Muscle layer of colon (tissue), 2 donors: ENCODE data around the gene STRBP.
"Not testable (repeated sequence)": the region's sequence is repeated elsewhere in the genome, so short reads cannot be mapped to it uniquely, and the experiment has no call there.

Experiments used
- H3K27ac ChIP-seq: one replicate; pipeline ENCODE4 v1.7.0; 2013; ENCODE audit warnings: low read depth, mild to moderate bottlenecking, low read length, moderate library complexity
- H3K27me3 ChIP-seq, 2 donors: one replicate each; pipeline ENCODE4 v1.7.0; 2013; ENCODE audit warnings: low read length in 2 of 2, mild to moderate bottlenecking in 2 of 2; ENCODE audit not compliant: insufficient read depth in 2 of 2, control insufficient read depth in 1 of 2
- H3K36me3 ChIP-seq: one replicate; pipeline ENCODE4 v1.7.0; 2013; ENCODE audit warnings: mild to moderate bottlenecking, low read length; ENCODE audit not compliant: insufficient read depth
- H3K4me1 ChIP-seq: one replicate; pipeline ENCODE4 v1.7.0; 2013; ENCODE audit warnings: mild to moderate bottlenecking, low read length; ENCODE audit not compliant: insufficient read depth
- H3K4me3 ChIP-seq, 2 donors: one replicate each; pipeline ENCODE4 v1.7.0; 2013; ENCODE audit warnings: low read length in 2 of 2, low read depth in 1 of 2, mild to moderate bottlenecking in 1 of 2, moderate library complexity in 1 of 2
- H3K9ac ChIP-seq: one replicate; pipeline ENCODE4 v1.7.0; 2013; ENCODE audit warnings: low read length
- H3K9me3 ChIP-seq: one replicate; pipeline ENCODE4 v1.7.0; 2013; ENCODE audit warnings: mild to moderate bottlenecking, low read length
- donor health status: abdominal sarcoma.
- donor health status: Adenocarcinoma of cecum.

Gene STRBP

GRCh38 chr9:123282362-123283047, 14.1 kb upstream of the STRBP start:
- H3K4me1 ChIP-seq, result peaks cover 9% of the 10 kb centered on the region
- H3K36me3 ChIP-seq, result no peaks in the 10 kb centered on the region
- no peaks in the 10 kb centered on the region for H3K9me3 ChIP-seq
- peak overlapping the region; percentile 5 for H3K27ac ChIP-seq
- no peak overlapping the region for H3K4me3 ChIP-seq
- no peaks in the 10 kb centered on the region for H3K27me3 ChIP-seq
- no peak overlapping the region for H3K9ac ChIP-seq

GRCh38 chr9:123281659-123282350, 13.4 kb upstream of the STRBP start:
- no peaks in the 10 kb centered on the region for H3K27me3 ChIP-seq
- H3K9ac ChIP-seq, result no peak overlapping the region
- H3K4me1 ChIP-seq, result peaks cover 9% of the 10 kb centered on the region
- H3K9me3 ChIP-seq, result no peaks in the 10 kb centered on the region
- H3K36me3 ChIP-seq, result no peaks in the 10 kb centered on the region
- H3K4me3 ChIP-seq, result no peak overlapping the region
- no peak overlapping the region for H3K27ac ChIP-seq

- not testable (repeated sequence) for H3K27ac ChIP-seq, H3K9me3 ChIP-seq, H3K36me3 ChIP-seq, H3K27me3 ChIP-seq, H3K4me1 ChIP-seq, H3K4me3 ChIP-seq, H3K9ac ChIP-seq
These were observed 10.6 kb upstream of the STRBP start for GRCh38 chr9:123278879-123279493.

- Histone ChIP-seq H3K27ac (no peak overlapping the region), H3K36me3 (no peaks in the 10 kb centered on the region), H3K9ac (no peak overlapping the region), H3K4me3 (no peak overlapping the region), H3K4me1 (peaks cover 9% of the 10 kb centered on the region), H3K27me3 (no peaks in the 10 kb centered on the region), H3K9me3 (no peaks in the 10 kb centered on the region)
These were observed 10.0 kb upstream of the STRBP start for GRCh38 chr9:123278361-123278760.

GRCh38 chr9:123276551-123276950, 8.2 kb upstream of the STRBP start:
- Histone ChIP-seq H3K9ac (no peak overlapping the region), H3K36me3 (no peaks in the 10 kb centered on the region)

GRCh38 chr9:123271133-123271532, 2.7 kb upstream of the STRBP start:
- not testable (repeated sequence) for H3K36me3 ChIP-seq, H3K27me3 ChIP-seq, H3K9ac ChIP-seq, H3K9me3 ChIP-seq, H3K4me3 ChIP-seq, H3K27ac ChIP-seq
- peaks cover 12% of the 10 kb centered on the region for H3K4me1 ChIP-seq

More at GRCh38 chr9:123276551-123276950, 8.2 kb upstream of the STRBP start:
- no peak overlapping the region for H3K27ac ChIP-seq
- H3K4me3 ChIP-seq, result no peak overlapping the region
- H3K27me3 ChIP-seq, result no peaks in the 10 kb centered on the region
- H3K9me3 ChIP-seq, result no peaks in the 10 kb centered on the region
- H3K4me1 ChIP-seq, result no peaks in the 10 kb centered on the region

- Histone ChIP-seq H3K4me1 (peaks cover 12% of the 10 kb centered on the region), H3K4me3 (peak overlapping the region in 1 of 2 donors; percentile 84), H3K27me3 (no peaks in the 10 kb centered on the region), H3K27ac (no peak overlapping the region), H3K9ac (peak overlapping the region; percentile 39), H3K36me3 (no peaks in the 10 kb centered on the region), H3K9me3 (no peaks in the 10 kb centered on the region)
These were observed 895 bp upstream of the STRBP start for GRCh38 chr9:123269281-123269680.

GRCh38 chr9:123268199-123268464, 254 bp downstream of the STRBP start:
- Histone ChIP-seq H3K9ac (no peak overlapping the region), H3K27ac (peak overlapping the region; percentile 52)

GRCh38 chr9:123267481-123268198, 746 bp downstream of the STRBP start:
- Histone ChIP-seq H3K4me3 (peak overlapping the region; percentile 67 to 87), H3K27me3 (no peaks in the 10 kb centered on the region), H3K27ac (peak overlapping the region; percentile 52), H3K36me3 (no peaks in the 10 kb centered on the region), H3K9me3 (no peaks in the 10 kb centered on the region), H3K9ac (no peak overlapping the region), H3K4me1 (peaks cover 12% of the 10 kb centered on the region)

More at GRCh38 chr9:123268199-123268464, 254 bp downstream of the STRBP start:
- Histone ChIP-seq H3K27me3 (no peaks in the 10 kb centered on the region), H3K4me3 (peak overlapping the region; percentile 67 to 87), H3K9me3 (no peaks in the 10 kb centered on the region), H3K36me3 (no peaks in the 10 kb centered on the region), H3K4me1 (peaks cover 12% of the 10 kb centered on the region)

- H3K27me3 ChIP-seq, result no peaks in the 10 kb centered on the region
- H3K4me3 ChIP-seq, result peak overlapping the region in 1 of 2 donors; percentile 67
- H3K36me3 ChIP-seq, result no peaks in the 10 kb centered on the region
- H3K27ac ChIP-seq, result no peak overlapping the region
- H3K4me1 ChIP-seq, result peaks cover 12% of the 10 kb centered on the region
- H3K9ac ChIP-seq, result no peak overlapping the region
- H3K9me3 ChIP-seq, result no peaks in the 10 kb centered on the region
These were observed 1.6 kb downstream of the STRBP start for GRCh38 chr9:123266655-123267399.

- H3K9me3 ChIP-seq, result no peaks in the 10 kb centered on the region
- peaks cover 12% of the 10 kb centered on the region for H3K4me1 ChIP-seq
- H3K27ac ChIP-seq, result no peak overlapping the region
- H3K9ac ChIP-seq, result no peak overlapping the region
- H3K27me3 ChIP-seq, result no peaks in the 10 kb centered on the region
- H3K36me3 ChIP-seq, result no peaks in the 10 kb centered on the region
- H3K4me3 ChIP-seq, result no peak overlapping the region
These were observed 2.6 kb downstream of the STRBP start for GRCh38 chr9:123265833-123266232.
